ENCODE data around the gene DRD5. TPM values are rescaled to one million over a fixed set of nuclear protein-coding genes. Genes with fewer than 3 reads are reported as not detected.

The DRD5 gene
- total RNA-seq, 6 experiments from 2014 or later = not detected

GRCh38 chr4:9825049-9825448, 43.6 kb downstream of the DRD5 start:
- no peak overlapping the region for H3K27ac Mint-ChIP-seq
- no peak for DNase-seq
- H3K4me1 Mint-ChIP-seq (ENCODE audit: low read depth) = no peaks in the 10 kb centered on the region
- H3K9me3 Mint-ChIP-seq = peaks cover 77% of the 10 kb centered on the region
- no peaks in the 10 kb centered on the region for H3K27me3 Mint-ChIP-seq (ENCODE audit: insufficient read depth)
- no peak for TF ChIP-seq CTCF (IDR thresholded peaks at IDR 0.05)
- H3K4me3 Mint-ChIP-seq = no peak overlapping the region
- no peaks in the 10 kb centered on the region; the same call in 1 of the 2 replicates for H3K36me3 Mint-ChIP-seq (ENCODE audit: low read depth)

- TF ChIP-seq CTCF (IDR thresholded peaks at IDR 0.05) = no peak
- no peak overlapping the region for H3K4me3 Mint-ChIP-seq
- H3K9me3 Mint-ChIP-seq = peaks cover 70% of the 10 kb centered on the region
- no peaks in the 10 kb centered on the region; the same call in 1 of the 2 replicates for H3K36me3 Mint-ChIP-seq (ENCODE audit: low read depth)
- H3K4me1 Mint-ChIP-seq (ENCODE audit: low read depth) = no peaks in the 10 kb centered on the region
- H3K27me3 Mint-ChIP-seq (ENCODE audit: insufficient read depth) = no peaks in the 10 kb centered on the region
- no peak for DNase-seq
- no peak overlapping the region for H3K27ac Mint-ChIP-seq
Measured at GRCh38 chr4:9826551-9826950, 45.1 kb downstream of the DRD5 start.

GRCh38 chr4:9832640-9833039, 51.2 kb downstream of the DRD5 start:
- TF ChIP-seq CTCF (IDR thresholded peaks at IDR 0.05) = no peak
- Mint-ChIP-seq H3K36me3 (ENCODE audit: low read depth) (no peaks in the 10 kb centered on the region; the same call in 1 of the 2 replicates), H3K27ac (no peak overlapping the region), H3K4me1 (ENCODE audit: low read depth) (no peaks in the 10 kb centered on the region), H3K4me3 (no peak overlapping the region), H3K27me3 (ENCODE audit: insufficient read depth) (no peaks in the 10 kb centered on the region), H3K9me3 (peaks cover 66% of the 10 kb centered on the region)
- DNase-seq = no peak

- H3K4me1 Mint-ChIP-seq (ENCODE audit: low read depth) = no peaks in the 10 kb centered on the region
- no peak overlapping the region for H3K4me3 Mint-ChIP-seq
- H3K27me3 Mint-ChIP-seq (ENCODE audit: insufficient read depth) = no peaks in the 10 kb centered on the region
- H3K9me3 Mint-ChIP-seq = peaks cover 62% of the 10 kb centered on the region
- H3K36me3 Mint-ChIP-seq (ENCODE audit: low read depth) = no peaks in the 10 kb centered on the region; the same call in 1 of the 2 replicates
- no peak for DNase-seq
- no peak for TF ChIP-seq CTCF (IDR thresholded peaks at IDR 0.05)
- H3K27ac Mint-ChIP-seq = no peak overlapping the region
Measured at GRCh38 chr4:9833421-9833820, 52.0 kb downstream of the DRD5 start.

Other genes with a start within 250 kb of the DRD5 start
- 1 to 10 TPM; 1.3 to 2.0 (median 1.6) TPM for gene SLC2A9, start 239.9 kb downstream of the DRD5 start, total RNA-seq (2021; fragmentation: NEBNext Ultra II Directional; extraction: Animal tissue kit (Norgen Biotek cat#: 25700))

All from HFFc6 (cell line).